Cardiac fibroblast (primary cell): ENCODE results near the gene TTC38.
A peak's percentile ranks its signal among the peaks of the same experiment; 100 is the strongest.

Experiments
- DNase-seq, 2 donors: peaks; one replicate each; pipeline versions ENCODE4 v3.0.0 to v3.0.0-alpha.2; 2010; ENCODE audit warnings: low read depth in 2 of 2
- H3K4me3 ChIP-seq, 2 donors: replicated peaks in 1 of 2; 1 replicate in 1 of 2; 2 replicates in 1 of 2; pipeline ENCODE4 v1.5.1; 2011; ENCODE audit warnings: low read depth in 2 of 2, low read length in 2 of 2, mild to moderate bottlenecking in 2 of 2, moderate library complexity in 1 of 2
- TF ChIP-seq, protein P1 (sequence below): IDR thresholded peaks from one replicate; pipeline ENCODE4 v1.5.1; 2011; ENCODE audit warnings: low read depth, mild to moderate bottlenecking, low read length, inconsistent platforms

The TTC38 gene

DNA sequence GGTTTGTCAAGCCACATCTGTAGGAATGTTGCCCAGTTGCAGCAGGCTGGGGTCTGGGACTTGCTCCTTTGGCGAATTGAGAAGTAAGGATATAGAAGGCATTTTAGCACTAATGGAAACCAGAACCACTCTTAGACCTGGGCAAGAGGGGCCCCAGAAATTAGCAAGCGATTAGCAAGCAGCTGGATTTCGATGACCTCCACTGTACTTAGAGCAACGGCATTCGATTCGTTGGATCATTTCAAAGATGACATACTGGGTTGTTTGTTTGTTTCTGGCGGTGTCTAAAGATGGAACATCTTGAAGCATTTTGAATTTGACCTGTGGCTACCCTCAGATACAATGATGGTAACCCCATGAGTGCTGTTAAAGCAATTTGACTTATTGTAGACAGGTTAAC is 16.5 kb upstream of the TTC38 start:
- TF ChIP-seq, protein P1, sequence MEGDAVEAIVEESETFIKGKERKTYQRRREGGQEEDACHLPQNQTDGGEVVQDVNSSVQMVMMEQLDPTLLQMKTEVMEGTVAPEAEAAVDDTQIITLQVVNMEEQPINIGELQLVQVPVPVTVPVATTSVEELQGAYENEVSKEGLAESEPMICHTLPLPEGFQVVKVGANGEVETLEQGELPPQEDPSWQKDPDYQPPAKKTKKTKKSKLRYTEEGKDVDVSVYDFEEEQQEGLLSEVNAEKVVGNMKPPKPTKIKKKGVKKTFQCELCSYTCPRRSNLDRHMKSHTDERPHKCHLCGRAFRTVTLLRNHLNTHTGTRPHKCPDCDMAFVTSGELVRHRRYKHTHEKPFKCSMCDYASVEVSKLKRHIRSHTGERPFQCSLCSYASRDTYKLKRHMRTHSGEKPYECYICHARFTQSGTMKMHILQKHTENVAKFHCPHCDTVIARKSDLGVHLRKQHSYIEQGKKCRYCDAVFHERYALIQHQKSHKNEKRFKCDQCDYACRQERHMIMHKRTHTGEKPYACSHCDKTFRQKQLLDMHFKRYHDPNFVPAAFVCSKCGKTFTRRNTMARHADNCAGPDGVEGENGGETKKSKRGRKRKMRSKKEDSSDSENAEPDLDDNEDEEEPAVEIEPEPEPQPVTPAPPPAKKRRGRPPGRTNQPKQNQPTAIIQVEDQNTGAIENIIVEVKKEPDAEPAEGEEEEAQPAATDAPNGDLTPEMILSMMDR, result no peak
- DNase-seq, result no peak
- peak overlapping the region in 1 of 2 donors; percentile 88 for H3K4me3 ChIP-seq

GRCh38 chr22:46251816-46252380 is 15.9 kb upstream of the TTC38 start:
- TF ChIP-seq, protein P1, result no peak
- DNase-seq, result no peak
- no peak overlapping the region for H3K4me3 ChIP-seq

GRCh38 chr22:46256358-46256958 is 11.3 kb upstream of the TTC38 start:
- TF ChIP-seq, protein P1, result no peak
- no peak for DNase-seq
- no peak overlapping the region for H3K4me3 ChIP-seq

DNA sequence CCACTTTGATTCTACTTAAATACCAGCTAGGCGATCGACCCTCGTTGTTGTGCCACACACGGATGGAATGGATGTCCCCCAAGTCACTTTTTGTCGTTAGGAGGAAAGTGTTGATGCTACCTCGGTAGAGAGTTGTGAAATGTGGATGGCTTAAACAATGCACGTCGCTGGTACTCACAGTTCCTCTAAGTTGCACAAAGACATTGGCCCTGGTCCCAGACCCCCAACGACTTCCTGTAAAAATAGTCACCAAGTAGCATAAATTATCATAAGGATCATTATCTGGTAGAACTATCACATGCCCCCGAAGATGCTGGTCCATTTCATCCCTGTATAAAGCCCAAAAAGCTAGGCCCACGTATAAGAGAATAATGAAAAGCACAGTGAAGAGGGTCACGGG is 8.4 kb upstream of the TTC38 start:
- TF ChIP-seq, protein P1, result no peak
- no peak overlapping the region for H3K4me3 ChIP-seq
- DNase-seq, result no peak

GRCh38 chr22:46260038-46260437 is 7.8 kb upstream of the TTC38 start:
- TF ChIP-seq, protein P1, result no peak
- H3K4me3 ChIP-seq, result no peak overlapping the region
- no peak for DNase-seq

DNA sequence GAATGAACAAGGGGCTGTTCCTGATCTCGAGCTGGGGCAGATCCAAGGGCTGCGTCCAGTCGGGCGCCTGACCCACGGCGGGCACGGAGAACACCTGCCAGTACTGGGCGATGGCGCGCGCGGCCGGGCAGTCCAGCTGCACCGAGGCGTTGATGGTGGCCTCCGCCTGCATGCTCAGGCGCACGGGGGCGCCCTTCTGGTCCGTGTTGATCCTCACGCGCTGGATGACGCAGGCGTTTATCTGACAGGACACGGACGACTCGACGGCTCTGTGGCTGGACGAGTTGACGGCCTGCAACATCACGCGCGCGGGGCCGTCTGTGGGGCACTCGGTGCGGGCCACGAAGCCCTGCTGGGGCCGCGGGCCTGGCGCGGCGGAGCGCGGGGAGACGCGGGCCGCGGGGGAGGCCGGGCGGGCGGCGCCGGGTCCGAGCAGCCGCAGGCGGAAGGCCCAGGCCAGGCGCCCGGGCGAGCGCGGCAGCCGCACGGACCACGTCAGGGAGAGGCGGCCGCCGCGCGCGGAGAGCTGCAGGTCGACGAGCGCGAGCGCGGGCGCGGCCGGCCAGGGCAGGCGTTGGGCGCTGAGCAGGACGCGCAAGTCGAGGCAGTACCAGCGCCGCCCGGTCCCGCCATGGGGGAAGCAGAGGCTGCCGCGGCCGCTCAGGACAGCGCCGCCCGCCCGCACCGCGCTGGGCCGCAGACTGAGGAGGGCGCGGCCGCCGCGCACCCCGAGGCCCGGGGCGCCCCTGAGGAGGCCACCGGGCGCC is 5.2 kb upstream of the TTC38 start:
- peak; percentile 49 to 54 for DNase-seq
- TF ChIP-seq, protein P1, result no peak
- H3K4me3 ChIP-seq, result no peak overlapping the region
